ENCODE measurements around the gene SIMC1. TPM values are rescaled to one million over a fixed set of nuclear protein-coding genes. Genes with fewer than 3 reads are reported as not detected.

The SIMC1 gene
- total RNA-seq, 2 experiments from 2014 or later = 21.5 to 21.9 TPM

DNA sequence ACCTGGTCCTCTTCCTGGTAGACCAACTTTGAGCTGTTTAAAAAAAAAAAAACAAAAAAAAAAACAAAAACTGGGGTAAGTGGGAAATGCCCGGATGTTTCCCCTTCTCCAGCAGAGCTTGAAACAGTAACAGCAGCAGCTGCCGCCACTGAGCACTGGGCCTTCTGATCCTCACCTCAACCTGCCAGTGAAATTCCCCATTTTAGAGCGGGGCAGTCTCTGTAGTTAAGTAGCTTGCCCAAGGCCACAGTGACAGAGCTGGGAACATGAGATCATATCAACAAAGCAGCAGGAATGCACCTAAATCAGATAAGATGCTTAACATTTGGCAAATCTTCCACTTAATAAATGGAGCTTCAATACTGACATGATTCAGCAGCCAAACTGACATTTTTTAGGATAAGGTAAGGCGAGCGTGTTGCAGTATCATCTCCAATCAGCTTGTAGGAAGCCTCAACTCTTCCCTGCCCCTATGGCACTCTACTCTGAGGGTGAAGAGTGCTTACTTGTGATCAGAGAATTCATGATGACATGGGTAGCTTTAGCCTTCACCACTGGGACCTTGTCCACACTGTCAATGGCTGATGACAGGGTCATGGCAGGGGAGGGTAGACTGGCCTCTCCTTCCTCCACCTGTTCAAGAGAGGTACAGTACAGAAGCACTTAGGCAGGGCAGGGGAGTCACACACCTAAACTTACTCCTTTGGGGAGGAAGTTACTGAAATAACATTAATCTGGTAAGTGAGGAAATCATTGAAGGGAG lies 114.1 kb downstream of the SIMC1 start:
- ChIA-PET CTCF (interaction anchor here (1.1 to 1.8 kb wide), 2 partner anchors 9 to 10 kb away, joined by 3 to 5 read pairs; partner anchors contain the start of gene KIAA1191), POLR2A (interaction anchor here (1.3 to 1.9 kb wide), 2 partner anchors 10 kb away, joined by 4 read pairs; partner anchors contain the start of gene KIAA1191)
- intact Hi-C loops (cut with micrococcal nuclease) = no loop called here
- Mint-ChIP-seq H3K9me3 (no peaks in the 10 kb centered on the region), H3K4me3 (no peak overlapping the region), H3K27ac (peak overlapping the region; percentile 8), H3K4me1 (ENCODE audit: low read depth) (peaks cover 20% of the 10 kb centered on the region), H3K36me3 (ENCODE audit: low read depth) (peaks cover 50% of the 10 kb centered on the region), H3K27me3 (no peaks in the 10 kb centered on the region)
- DNase-seq (no peak), ATAC-seq (no peak)
- no peak for TF ChIP-seq CTCF (IDR thresholded peaks at IDR 0.05)

DNA sequence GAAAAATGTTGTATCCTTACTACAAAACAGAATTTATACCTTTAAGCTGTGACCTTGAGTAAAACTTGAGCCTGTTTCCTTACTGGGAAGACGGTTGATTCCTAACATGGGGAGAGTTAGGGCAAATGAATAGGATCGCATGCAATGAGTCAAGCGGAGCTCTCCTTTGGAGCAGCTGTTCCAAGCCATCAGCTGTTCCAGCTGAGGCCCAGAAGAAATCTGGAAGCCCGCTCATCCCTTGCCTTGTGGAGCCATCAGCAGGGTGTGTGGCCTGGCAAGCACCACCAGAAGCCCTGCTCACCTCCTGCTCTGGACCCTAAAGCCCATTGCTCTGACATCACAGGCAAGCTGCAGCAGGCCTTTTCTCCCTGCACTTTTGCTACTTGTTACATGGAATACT lies 115.3 kb downstream of the SIMC1 start:
- peaks cover 49% of the 10 kb centered on the region for H3K36me3 Mint-ChIP-seq (ENCODE audit: low read depth)
- TF ChIP-seq CTCF (IDR thresholded peaks at IDR 0.05) = no peak
- no peaks in the 10 kb centered on the region for H3K9me3 Mint-ChIP-seq

GRCh38 chr5:176355400-176356178 lies 117.4 kb downstream of the SIMC1 start:
- no peak for TF ChIP-seq CTCF (IDR thresholded peaks at IDR 0.05)
- Mint-ChIP-seq H3K9me3 (no peaks in the 10 kb centered on the region), H3K4me3 (no peak overlapping the region), H3K27me3 (no peaks in the 10 kb centered on the region), H3K36me3 (ENCODE audit: low read depth) (peaks cover 44% of the 10 kb centered on the region), H3K4me1 (ENCODE audit: low read depth) (peaks cover 36% of the 10 kb centered on the region), H3K27ac (no peak overlapping the region)
- ChIA-PET CTCF (interaction anchor here (1.0 kb wide), 1 partner anchor 822 kb away, joined by 3 read pairs; no protein-coding TSS in a partner anchor), POLR2A (interaction anchor here (0.9 kb wide), 1 partner anchor 32 kb away, joined by 3 read pairs; no protein-coding TSS in a partner anchor)
- ATAC-seq (no peak), DNase-seq (no peak)
- intact Hi-C loops (cut with micrococcal nuclease) = no loop called here

More for the DNA sequence above, 115.3 kb downstream of the SIMC1 start:
- ChIA-PET POLR2A (no interaction called here), CTCF (interaction anchor here (1.8 kb wide), 1 partner anchor 8 kb away, joined by 5 read pairs; the partner anchor contains the start of gene KIAA1191)
- ATAC-seq = no peak
- H3K4me1 Mint-ChIP-seq (ENCODE audit: low read depth) = peaks cover 30% of the 10 kb centered on the region
- no peak for DNase-seq
- H3K27ac Mint-ChIP-seq = no peak overlapping the region
- intact Hi-C loops (cut with micrococcal nuclease) = no loop called here
- H3K27me3 Mint-ChIP-seq = no peaks in the 10 kb centered on the region
- no peak overlapping the region for H3K4me3 Mint-ChIP-seq

- no peak for DNase-seq
- no peaks in the 10 kb centered on the region for H3K9me3 Mint-ChIP-seq
- no peaks in the 10 kb centered on the region for H3K27me3 Mint-ChIP-seq
- ChIA-PET CTCF (no interaction called here), POLR2A (no interaction called here)
- H3K27ac Mint-ChIP-seq = no peak overlapping the region
- intact Hi-C loops (cut with micrococcal nuclease) = no loop called here
- TF ChIP-seq CTCF (IDR thresholded peaks at IDR 0.05) = no peak
- H3K4me3 Mint-ChIP-seq = no peak overlapping the region
- H3K36me3 Mint-ChIP-seq (ENCODE audit: low read depth) = peaks cover 42% of the 10 kb centered on the region
- H3K4me1 Mint-ChIP-seq (ENCODE audit: low read depth) = peaks cover 33% of the 10 kb centered on the region
- no peak for ATAC-seq
These were observed 117.9 kb downstream of the SIMC1 start for GRCh38 chr5:176356179-176356566.

Measured in activated CD8-positive, alpha-beta T cell treated with anti-CD3 and anti-CD28 coated beads for 36 hours (primary cell).